ENCODE measurements around the gene RBM20. TPM values are rescaled to one million over a fixed set of nuclear protein-coding genes. Genes with fewer than 3 reads are reported as not detected.
"Not testable (repeated sequence)": the region's sequence is repeated elsewhere in the genome, so short reads cannot be mapped to it uniquely, and the experiment has no call there.

The RBM20 gene
- total and polyA plus RNA-seq, 4 donors: 1.1 to 2.2 (median 1.6) TPM

DNA sequence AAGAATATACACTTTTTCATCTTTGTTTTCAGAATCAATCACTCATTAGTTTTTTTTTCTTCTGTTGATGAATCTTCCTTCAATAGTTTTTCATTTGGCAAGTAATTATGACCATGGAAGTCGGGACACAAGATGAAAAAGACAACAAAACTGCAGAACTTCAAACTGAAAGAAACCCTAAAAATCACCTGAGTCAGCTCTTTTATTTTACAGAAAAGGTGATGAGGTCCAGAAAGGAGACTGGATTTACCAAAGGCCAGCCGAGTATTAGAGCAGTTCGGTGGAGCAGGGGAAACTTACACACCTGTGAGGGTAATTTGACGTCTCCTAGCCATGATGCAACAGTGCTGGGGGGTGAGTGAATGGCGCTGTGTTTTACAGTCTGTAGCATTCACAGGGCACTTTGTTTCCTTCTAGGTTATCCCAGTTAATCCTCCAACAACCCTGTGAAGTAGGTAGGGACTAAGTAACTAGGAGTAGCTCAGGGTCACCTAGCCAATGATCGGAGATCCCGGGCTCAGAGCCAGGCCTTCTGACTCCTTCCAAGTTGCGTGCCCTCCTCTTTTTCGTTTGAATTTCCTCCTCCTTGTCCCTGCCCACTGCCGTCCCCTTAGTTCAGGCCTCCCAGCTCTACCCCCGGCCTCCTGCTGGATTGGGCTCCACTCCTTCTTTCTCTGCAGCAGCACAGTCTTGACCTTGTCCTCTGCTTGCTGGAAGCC is 14.0 kb downstream of the RBM20 start:
- no peaks in the 10 kb centered on the region for H3K27me3 ChIP-seq (ENCODE audit: control insufficient read depth, insufficient read depth, low read length)
- H3K4me3 ChIP-seq (ENCODE audit: low read depth, low read length): no peak overlapping the region
- WGBS (ENCODE audit: insufficient coverage): 76% methylated on average over 9 of the region's 11 CpGs
- no peaks in the 10 kb centered on the region for H3K36me3 ChIP-seq (ENCODE audit: control insufficient read depth, insufficient read depth, low read length)
- H3K27ac ChIP-seq (ENCODE audit: low read depth, low read length): no peak overlapping the region
- no peaks in the 10 kb centered on the region for H3K9me3 ChIP-seq (ENCODE audit: control insufficient read depth, insufficient read depth, low read length)
- H3K4me1 ChIP-seq (ENCODE audit: control insufficient read depth, insufficient read depth, low read length): no peaks in the 10 kb centered on the region
- DNase-seq (ENCODE audit: low read depth in 4 of 6, low spot score in 6 of 6): no peak

DNA sequence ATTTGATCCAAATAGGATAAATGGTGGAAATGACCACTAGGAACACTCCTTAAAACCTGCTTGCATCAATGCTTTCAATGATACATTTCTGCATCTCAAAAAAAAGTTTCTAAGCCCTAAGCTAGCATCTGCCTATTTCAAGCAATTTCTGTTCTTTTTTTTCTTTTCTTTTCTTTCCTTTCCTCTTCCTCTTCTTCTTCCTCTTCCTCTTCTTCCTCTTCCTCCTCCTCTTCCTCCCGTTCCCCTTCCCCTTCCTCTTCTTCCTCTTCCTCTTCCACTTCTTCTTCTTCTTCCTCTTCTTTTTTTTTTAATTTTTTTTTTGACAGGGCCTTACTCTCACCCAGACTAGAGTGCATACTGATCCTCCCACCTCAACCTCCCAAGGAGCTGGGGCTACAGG is 15.4 kb downstream of the RBM20 start:
- peaks cover 1% of the 10 kb centered on the region for H3K9me3 ChIP-seq (ENCODE audit: control insufficient read depth, insufficient read depth, low read length)
- no peaks in the 10 kb centered on the region for H3K36me3 ChIP-seq (ENCODE audit: control insufficient read depth, insufficient read depth, low read length)
- no peak overlapping the region for H3K27ac ChIP-seq (ENCODE audit: low read depth, low read length)
- H3K4me3 ChIP-seq (ENCODE audit: low read depth, low read length): no peak overlapping the region
- DNase-seq (ENCODE audit: low read depth in 4 of 6, low spot score in 6 of 6): no peak
- no peaks in the 10 kb centered on the region for H3K4me1 ChIP-seq (ENCODE audit: control insufficient read depth, insufficient read depth, low read length)
- 81% methylated on average over 1 of the region's 1 CpG for WGBS (ENCODE audit: insufficient coverage)
- no peaks in the 10 kb centered on the region for H3K27me3 ChIP-seq (ENCODE audit: control insufficient read depth, insufficient read depth, low read length)

- not testable (repeated sequence) for H3K4me1 ChIP-seq (ENCODE audit: control insufficient read depth, insufficient read depth, low read length); H3K4me3 ChIP-seq (ENCODE audit: low read depth, low read length); H3K27me3 ChIP-seq (ENCODE audit: control insufficient read depth, insufficient read depth, low read length); H3K27ac ChIP-seq (ENCODE audit: low read depth, low read length); H3K9me3 ChIP-seq (ENCODE audit: control insufficient read depth, insufficient read depth, low read length); DNase-seq (ENCODE audit: low read depth in 4 of 6, low spot score in 6 of 6); H3K36me3 ChIP-seq (ENCODE audit: control insufficient read depth, insufficient read depth, low read length)
- WGBS (ENCODE audit: insufficient coverage): 69% methylated on average over 8 of the region's 8 CpGs
Measured at GRCh38 chr10:110660289-110660688, 16.2 kb downstream of the RBM20 start.

GRCh38 chr10:110661292-110661691 is 17.2 kb downstream of the RBM20 start:
- WGBS (ENCODE audit: insufficient coverage): 100% methylated on average over 2 of the region's 5 CpGs
- H3K36me3 ChIP-seq (ENCODE audit: control insufficient read depth, insufficient read depth, low read length): no peaks in the 10 kb centered on the region

GRCh38 chr10:110664483-110665420 is 20.6 kb downstream of the RBM20 start:
- DNase-seq (ENCODE audit: low read depth in 4 of 6, low spot score in 6 of 6): no peak
- 80% methylated on average over 1 of the region's 10 CpGs for WGBS (ENCODE audit: insufficient coverage)
- Histone ChIP-seq H3K27ac (ENCODE audit: low read depth, low read length) (no peak overlapping the region), H3K4me1 (ENCODE audit: control insufficient read depth, insufficient read depth, low read length) (no peaks in the 10 kb centered on the region), H3K36me3 (ENCODE audit: control insufficient read depth, insufficient read depth, low read length) (no peaks in the 10 kb centered on the region), H3K27me3 (ENCODE audit: control insufficient read depth, insufficient read depth, low read length) (peaks cover 4% of the 10 kb centered on the region), H3K4me3 (ENCODE audit: low read depth, low read length) (no peak overlapping the region), H3K9me3 (ENCODE audit: control insufficient read depth, insufficient read depth, low read length) (peaks cover 1% of the 10 kb centered on the region)

More at GRCh38 chr10:110661292-110661691, 17.2 kb downstream of the RBM20 start:
- no peak overlapping the region for H3K27ac ChIP-seq (ENCODE audit: low read depth, low read length)
- no peak for DNase-seq (ENCODE audit: low read depth in 4 of 6, low spot score in 6 of 6)
- peaks cover 1% of the 10 kb centered on the region for H3K9me3 ChIP-seq (ENCODE audit: control insufficient read depth, insufficient read depth, low read length)
- no peaks in the 10 kb centered on the region for H3K27me3 ChIP-seq (ENCODE audit: control insufficient read depth, insufficient read depth, low read length)
- no peak overlapping the region for H3K4me3 ChIP-seq (ENCODE audit: low read depth, low read length)
- no peaks in the 10 kb centered on the region for H3K4me1 ChIP-seq (ENCODE audit: control insufficient read depth, insufficient read depth, low read length)

GRCh38 chr10:110666259-110666658 is 22.1 kb downstream of the RBM20 start:
- H3K4me1 ChIP-seq (ENCODE audit: control insufficient read depth, insufficient read depth, low read length); H3K27me3 ChIP-seq (ENCODE audit: control insufficient read depth, insufficient read depth, low read length); DNase-seq (ENCODE audit: low read depth in 4 of 6, low spot score in 6 of 6); H3K4me3 ChIP-seq (ENCODE audit: low read depth, low read length); H3K36me3 ChIP-seq (ENCODE audit: control insufficient read depth, insufficient read depth, low read length); H3K27ac ChIP-seq (ENCODE audit: low read depth, low read length); H3K9me3 ChIP-seq (ENCODE audit: control insufficient read depth, insufficient read depth, low read length): not testable (repeated sequence)
- 100% methylated on average over 1 of the region's 2 CpGs for WGBS (ENCODE audit: insufficient coverage)

GRCh38 chr10:110666673-110667072 is 22.5 kb downstream of the RBM20 start:
- Histone ChIP-seq H3K9me3 (ENCODE audit: control insufficient read depth, insufficient read depth, low read length) (peaks cover 1% of the 10 kb centered on the region), H3K4me3 (ENCODE audit: low read depth, low read length) (no peak overlapping the region), H3K27me3 (ENCODE audit: control insufficient read depth, insufficient read depth, low read length) (peaks cover 4% of the 10 kb centered on the region), H3K36me3 (ENCODE audit: control insufficient read depth, insufficient read depth, low read length) (no peaks in the 10 kb centered on the region), H3K4me1 (ENCODE audit: control insufficient read depth, insufficient read depth, low read length) (no peaks in the 10 kb centered on the region), H3K27ac (ENCODE audit: low read depth, low read length) (no peak overlapping the region)
- no peak for DNase-seq (ENCODE audit: low read depth in 4 of 6, low spot score in 6 of 6)
- WGBS (ENCODE audit: insufficient coverage): no CpG with 5 or more reads among the region's 3 CpGs

DNA sequence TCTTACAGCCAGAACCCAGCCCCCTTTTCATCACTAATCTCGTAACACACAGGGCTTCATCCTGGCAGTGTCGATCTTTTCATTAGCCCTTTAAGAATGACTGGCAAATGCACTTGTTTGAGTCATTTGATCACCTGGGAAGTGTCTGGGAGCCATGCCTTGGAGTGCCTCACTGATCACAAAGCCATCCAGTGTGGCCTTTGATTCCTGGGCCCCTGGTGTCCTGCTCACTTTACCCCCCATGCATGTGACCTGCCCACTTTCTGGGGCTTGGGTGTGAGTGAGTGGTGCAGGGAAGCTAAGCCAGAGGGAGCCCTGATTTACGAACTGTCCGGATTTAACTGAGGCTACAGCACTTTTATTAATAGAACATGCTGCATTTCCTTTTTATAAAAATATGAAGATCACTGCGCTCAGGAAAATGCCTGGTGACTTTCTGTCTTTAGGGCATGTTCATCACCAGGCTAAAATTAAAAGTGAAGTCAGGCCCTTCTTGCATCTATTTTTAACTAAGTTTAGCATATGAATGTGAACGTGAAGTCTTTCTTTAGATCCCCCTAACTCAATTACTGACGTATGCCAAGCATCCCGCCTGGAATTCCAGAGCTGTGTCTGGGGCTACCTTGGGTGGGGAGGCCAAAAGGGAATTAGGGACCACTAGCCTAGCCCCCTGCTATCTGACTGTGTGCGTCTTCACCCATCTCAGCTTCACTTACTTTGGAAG is 23.6 kb downstream of the RBM20 start:
- Histone ChIP-seq H3K27ac (ENCODE audit: low read depth, low read length) (no peak overlapping the region), H3K9me3 (ENCODE audit: control insufficient read depth, insufficient read depth, low read length) (peaks cover 1% of the 10 kb centered on the region), H3K4me1 (ENCODE audit: control insufficient read depth, insufficient read depth, low read length) (peaks cover 7% of the 10 kb centered on the region), H3K36me3 (ENCODE audit: control insufficient read depth, insufficient read depth, low read length) (no peaks in the 10 kb centered on the region), H3K27me3 (ENCODE audit: control insufficient read depth, insufficient read depth, low read length) (peaks cover 7% of the 10 kb centered on the region), H3K4me3 (ENCODE audit: low read depth, low read length) (no peak overlapping the region)
- no peak for DNase-seq (ENCODE audit: low read depth in 4 of 6, low spot score in 6 of 6)
- WGBS (ENCODE audit: insufficient coverage): 57% methylated on average over 2 of the region's 9 CpGs

GRCh38 chr10:110668443-110668842 is 24.3 kb downstream of the RBM20 start:
- 100% methylated on average over 1 of the region's 5 CpGs for WGBS (ENCODE audit: insufficient coverage)
- H3K27ac ChIP-seq (ENCODE audit: low read depth, low read length): no peak overlapping the region
- peaks cover 7% of the 10 kb centered on the region for H3K27me3 ChIP-seq (ENCODE audit: control insufficient read depth, insufficient read depth, low read length)

More at GRCh38 chr10:110668443-110668842, 24.3 kb downstream of the RBM20 start:
- no peak for DNase-seq (ENCODE audit: low read depth in 4 of 6, low spot score in 6 of 6)
- H3K4me3 ChIP-seq (ENCODE audit: low read depth, low read length): no peak overlapping the region
- peaks cover 7% of the 10 kb centered on the region for H3K4me1 ChIP-seq (ENCODE audit: control insufficient read depth, insufficient read depth, low read length)
- no peaks in the 10 kb centered on the region for H3K36me3 ChIP-seq (ENCODE audit: control insufficient read depth, insufficient read depth, low read length)
- H3K9me3 ChIP-seq (ENCODE audit: control insufficient read depth, insufficient read depth, low read length): no peaks in the 10 kb centered on the region
